GM21360 (cell line): ENCODE measurements around the gene PCDHGC5.

Experiments used
- ATAC-seq: cut with Tn5 transposase; IDR thresholded peaks from one replicate; pipeline ENCODE4 v1.9.1; 2021; ENCODE audit warnings: mild to moderate bottlenecking, moderate library complexity; ENCODE audit not compliant: unreplicated experiment

The PCDHGC5 gene

DNA sequence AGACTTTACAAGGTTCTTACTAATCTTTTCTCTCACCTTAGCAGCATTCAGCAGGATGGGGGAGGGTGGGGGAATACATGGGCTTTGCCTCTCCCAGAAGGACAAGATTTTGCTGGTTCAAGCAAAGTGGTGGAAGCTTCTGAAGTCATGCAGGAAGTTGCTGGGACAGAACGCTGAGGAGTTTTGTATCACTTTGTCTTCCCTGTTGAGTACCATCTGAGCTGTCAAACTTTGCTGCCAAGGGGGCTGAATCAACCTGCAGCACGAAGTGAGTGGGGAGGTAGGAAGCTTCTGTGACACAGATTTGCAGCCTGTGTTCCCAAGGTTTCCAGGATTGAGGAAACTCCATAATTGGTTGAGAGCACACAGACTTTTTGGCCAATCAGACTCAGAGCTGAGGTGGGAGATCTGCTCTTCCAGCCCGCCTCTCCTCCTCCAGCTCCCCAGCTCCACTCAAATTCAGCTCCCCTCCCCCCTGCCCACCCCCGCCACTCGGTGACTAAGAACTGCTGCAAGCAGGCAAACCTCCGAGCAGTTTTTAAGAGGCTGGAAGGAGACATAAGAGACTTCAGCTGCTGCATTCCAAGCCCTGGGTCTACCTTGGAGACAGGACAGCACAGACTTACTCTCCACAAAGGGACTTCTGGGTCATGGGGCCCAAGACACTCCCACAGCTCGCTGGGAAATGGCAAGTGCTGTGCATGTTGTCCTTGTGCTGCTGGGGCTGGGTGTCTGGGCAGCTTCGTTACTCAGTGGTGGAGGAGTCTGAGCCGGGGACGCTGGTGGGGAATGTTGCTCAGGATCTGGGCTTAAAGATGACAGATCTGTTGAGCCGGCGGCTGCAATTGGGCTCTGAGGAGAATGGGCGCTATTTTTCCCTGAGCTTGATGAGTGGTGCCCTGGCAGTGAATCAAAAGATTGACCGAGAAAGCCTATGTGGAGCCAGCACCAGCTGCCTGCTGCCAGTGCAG, at the start of gene PCDHGC5:
Gene PCDHGC5 (plus strand): TSS at position 491 of the 971 bp plus-strand sequence. CDS start 160 bp downstream, at position 651.
- no peak for ATAC-seq

- ATAC-seq, result no peak
Observed at GRCh38 chr5:141439411-141440141, 49.3 kb upstream of the PCDHGC5 start.

DNA sequence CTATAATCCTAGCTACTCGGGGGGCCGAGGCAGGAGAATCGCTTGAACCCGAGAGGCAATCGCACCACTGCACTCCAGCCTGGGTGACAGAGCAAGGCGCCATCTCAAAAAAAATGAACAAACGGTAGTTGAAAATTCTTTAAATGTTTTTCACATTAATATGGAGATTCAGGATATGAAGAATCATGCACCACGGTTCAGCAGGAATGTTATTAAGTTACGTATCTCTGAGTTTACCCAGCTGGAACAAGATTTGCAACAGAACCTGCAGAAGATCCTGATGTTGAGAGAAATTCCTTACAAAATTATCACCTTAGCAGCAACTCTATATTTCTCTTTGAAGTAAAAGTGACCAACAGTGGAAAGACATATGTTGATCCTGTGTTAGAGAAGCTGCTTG, 48.5 kb upstream of the PCDHGC5 start:
- ATAC-seq, result no peak

DNA sequence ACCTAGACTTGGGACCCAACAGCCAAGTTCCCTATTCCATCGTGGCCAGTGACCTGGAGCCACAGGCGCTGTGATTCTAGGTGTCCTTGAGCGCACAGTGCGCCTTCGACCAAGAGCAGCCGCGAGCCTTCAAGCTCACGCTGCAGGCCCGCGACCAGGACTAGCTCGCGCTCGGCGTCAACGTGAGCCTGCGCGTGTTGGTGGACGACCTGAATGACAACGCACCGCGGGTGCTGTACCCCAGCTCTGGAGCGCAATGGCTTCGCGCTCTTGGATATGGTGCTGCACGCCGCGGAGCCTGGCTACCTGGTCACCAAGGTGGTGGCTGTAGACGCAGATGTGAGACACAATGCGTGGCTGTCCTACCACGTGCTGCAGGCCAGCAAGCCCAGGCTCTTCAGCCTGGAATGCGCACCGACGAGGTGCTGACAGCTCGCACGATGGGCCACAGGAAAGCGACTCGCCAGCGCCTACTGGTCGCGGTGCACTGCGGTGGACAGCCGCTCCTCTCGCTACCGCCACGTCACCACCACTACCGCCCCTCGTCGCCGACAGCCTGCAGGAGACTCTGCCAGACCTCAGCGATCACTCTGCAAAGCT, 47.2 kb upstream of the PCDHGC5 start:
- no peak for ATAC-seq

DNA sequence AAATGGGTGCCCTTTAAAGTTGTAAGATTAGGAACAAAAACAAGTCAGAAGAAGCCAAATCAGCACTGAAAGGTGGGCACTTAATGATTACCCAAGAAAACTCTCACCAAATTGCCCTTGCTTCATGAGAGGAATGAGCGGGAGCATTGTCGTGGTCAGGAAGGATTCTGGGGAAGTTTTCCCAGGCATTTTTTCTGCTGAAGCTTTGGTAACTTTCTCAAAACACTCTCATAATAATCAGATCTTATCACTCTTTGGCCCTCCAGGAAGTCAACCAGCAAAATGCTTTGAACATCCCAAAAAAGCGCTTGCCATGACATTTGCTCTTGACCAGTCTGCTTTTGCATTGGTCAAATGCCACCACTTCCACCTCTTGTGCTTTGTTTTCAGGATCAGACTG, 23.5 kb upstream of the PCDHGC5 start:
- no peak for ATAC-seq

DNA sequence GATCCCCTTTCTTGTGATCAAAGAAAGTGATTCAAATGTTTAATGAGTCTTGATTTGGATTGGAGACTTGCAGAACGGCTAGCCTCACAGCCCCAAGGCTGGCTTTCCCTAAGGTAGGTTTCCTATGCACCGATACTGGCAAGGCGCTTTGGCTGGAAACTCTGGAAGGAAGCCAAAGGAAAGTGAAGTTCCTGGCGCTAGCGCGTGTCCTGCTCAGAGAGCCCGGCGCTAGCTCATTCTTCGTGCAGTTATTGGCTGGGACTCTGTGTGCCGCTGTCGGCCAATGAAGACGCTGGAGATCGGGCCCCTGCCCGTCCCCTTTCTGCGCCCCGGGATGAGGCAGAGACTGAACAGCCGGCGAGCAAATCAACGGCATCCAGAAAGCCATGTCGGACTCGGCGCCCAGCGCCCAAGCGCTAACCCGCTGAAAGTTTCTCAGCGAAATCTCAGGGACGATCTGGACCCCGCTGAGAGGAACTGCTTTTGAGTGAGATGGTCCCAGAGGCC, 13.2 kb upstream of the PCDHGC5 start, which contains the start of gene PCDHGC3:
Gene PCDHGC3 (plus strand): TSS at position 342 of the 507 bp plus-strand sequence. CDS start 151 bp downstream, at position 493.
- ATAC-seq, result peak; percentile 97

DNA sequence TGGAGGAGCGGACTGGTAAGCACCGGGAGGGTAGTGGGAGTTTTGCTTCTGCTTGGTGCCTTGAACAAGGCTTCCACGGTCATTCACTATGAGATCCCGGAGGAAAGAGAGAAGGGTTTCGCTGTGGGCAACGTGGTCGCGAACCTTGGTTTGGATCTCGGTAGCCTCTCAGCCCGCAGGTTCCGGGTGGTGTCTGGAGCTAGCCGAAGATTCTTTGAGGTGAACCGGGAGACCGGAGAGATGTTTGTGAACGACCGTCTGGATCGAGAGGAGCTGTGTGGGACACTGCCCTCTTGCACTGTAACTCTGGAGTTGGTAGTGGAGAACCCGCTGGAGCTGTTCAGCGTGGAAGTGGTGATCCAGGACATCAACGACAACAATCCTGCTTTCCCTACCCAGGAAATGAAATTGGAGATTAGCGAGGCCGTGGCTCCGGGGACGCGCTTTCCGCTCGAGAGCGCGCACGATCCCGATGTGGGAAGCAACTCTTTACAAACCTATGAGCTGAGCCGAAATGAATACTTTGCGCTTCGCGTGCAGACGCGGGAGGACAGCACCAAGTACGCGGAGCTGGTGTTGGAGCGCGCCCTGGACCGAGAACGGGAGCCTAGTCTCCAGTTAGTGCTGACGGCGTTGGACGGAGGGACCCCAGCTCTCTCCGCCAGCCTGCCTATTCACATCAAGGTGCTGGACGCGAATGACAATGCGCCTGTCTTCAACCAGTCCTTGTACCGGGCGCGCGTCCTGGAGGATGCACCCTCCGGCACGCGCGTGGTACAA, 12.6 kb upstream of the PCDHGC5 start:
- ATAC-seq, result peak; percentile 29

DNA sequence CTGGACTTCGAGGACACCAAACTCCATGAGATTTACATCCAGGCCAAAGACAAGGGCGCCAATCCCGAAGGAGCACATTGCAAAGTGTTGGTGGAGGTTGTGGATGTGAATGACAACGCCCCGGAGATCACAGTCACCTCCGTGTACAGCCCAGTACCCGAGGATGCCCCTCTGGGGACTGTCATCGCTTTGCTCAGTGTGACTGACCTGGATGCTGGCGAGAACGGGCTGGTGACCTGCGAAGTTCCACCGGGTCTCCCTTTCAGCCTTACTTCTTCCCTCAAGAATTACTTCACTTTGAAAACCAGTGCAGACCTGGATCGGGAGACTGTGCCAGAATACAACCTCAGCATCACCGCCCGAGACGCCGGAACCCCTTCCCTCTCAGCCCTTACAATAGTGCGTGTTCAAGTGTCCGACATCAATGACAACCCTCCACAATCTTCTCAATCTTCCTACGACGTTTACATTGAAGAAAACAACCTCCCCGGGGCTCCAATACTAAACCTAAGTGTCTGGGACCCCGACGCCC, 11.8 kb upstream of the PCDHGC5 start:
- ATAC-seq, result no peak

- ATAC-seq, result no peak
Observed at GRCh38 chr5:141477815-141478214, 11.1 kb upstream of the PCDHGC5 start.

DNA sequence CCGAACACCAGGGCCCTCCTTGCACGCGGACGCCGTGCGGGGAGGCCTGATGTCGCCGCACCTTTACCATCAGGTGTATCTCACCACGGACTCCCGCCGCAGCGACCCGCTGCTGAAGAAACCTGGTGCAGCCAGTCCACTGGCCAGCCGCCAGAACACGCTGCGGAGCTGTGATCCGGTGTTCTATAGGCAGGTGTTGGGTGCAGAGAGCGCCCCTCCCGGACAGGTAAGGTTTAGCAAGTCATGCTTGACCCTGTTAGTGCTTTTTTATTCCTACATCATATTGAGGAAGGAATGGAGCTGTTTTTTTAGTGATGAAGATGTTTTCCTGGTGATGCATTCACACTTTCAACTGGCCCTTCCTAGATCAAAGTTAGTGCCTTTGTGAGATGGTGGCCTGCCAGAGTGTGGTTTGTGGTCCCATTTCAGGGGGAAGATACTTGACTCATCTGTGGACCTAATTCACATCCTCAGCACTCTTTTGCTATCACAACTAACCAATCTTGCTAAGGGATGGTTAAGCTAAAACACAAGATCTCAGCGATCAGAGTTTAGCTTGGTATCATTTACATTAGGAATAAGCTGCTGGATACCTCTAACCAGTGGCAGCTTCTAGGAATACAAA, 10.4 kb upstream of the PCDHGC5 start:
- no peak for ATAC-seq

DNA sequence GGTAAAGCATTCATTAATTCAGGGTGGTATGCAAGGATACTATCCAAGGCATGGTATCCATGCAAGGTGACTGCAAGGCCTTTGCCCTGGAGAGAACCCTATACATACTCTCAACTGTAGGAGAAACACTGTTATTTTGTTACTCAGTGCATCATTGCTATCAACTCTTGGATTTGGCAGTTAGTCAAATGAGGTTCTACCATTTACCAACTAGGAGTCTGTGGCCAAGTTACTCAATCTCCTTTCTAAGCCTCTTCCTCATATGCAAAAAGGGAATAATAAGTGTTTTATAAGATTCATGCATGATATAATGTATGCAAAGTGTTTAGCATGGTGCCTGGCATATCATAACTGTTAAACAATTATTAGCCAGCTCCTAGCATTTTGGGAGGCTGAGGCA, 9.1 kb upstream of the PCDHGC5 start:
- ATAC-seq, result no peak

DNA sequence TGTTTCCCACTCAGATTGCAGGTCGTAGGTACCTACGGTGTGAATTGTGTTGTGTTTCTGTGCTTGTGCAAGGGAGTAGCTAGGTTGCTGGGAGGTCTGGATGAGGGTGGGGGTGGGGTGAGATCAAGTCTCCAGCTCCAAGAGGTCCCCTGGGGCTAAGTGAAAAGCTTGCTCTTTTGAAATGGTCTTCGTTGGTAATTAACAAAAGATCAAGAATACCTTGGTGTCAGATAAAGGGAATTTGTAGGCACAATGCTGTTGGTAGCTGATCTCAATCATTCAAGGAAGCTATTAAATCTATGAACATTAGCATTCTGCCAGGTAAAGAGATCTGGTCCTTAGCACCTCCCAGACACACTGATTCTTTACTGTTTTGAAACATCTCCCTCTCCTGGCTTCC, 5.0 kb upstream of the PCDHGC5 start:
- ATAC-seq, result no peak

- ATAC-seq, result no peak
Observed at GRCh38 chr5:141484310-141484640, 4.6 kb upstream of the PCDHGC5 start.

- no peak for ATAC-seq
Observed at GRCh38 chr5:141484641-141485311, 4.1 kb upstream of the PCDHGC5 start, which contains the start of gene PCDHGC4. TSS of gene PCDHGC4 (plus strand) at chr5:141485030. CDS start at chr5:141485174, 144 bp downstream.

- ATAC-seq, result no peak
Observed at GRCh38 chr5:141485321-141486055, 3.4 kb upstream of the PCDHGC5 start.

DNA sequence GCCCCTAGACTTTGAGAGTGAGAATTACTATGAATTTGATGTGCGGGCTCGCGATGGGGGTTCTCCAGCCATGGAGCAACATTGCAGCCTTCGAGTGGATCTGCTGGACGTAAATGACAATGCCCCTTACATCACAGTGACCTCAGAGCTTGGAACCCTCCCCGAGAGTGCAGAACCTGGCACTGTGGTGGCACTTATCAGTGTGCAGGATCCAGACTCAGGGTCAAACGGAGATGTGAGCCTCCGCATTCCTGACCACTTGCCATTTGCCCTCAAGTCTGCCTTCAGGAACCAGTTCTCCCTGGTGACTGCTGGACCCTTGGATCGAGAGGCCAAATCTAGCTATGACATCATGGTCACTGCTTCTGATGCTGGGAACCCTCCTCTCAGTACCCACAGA, 2.8 kb upstream of the PCDHGC5 start:
- ATAC-seq, result no peak

DNA sequence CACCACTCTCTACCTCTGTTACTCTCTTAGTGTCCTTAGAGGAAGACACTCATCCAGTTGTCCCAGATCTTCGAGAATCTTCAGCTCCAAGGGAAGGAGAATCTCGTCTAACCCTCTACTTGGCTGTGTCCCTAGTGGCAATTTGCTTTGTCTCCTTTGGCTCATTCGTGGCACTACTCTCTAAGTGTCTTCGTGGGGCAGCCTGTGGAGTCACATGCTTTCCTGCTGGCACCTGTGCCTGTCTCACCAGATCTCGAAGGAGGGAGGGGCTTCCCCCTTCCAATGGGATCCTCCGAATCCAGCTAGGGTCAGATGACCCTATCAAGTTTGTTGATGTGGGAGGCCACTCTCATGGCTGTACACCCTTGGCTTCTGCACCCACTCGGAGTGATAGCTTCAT, 1.8 kb upstream of the PCDHGC5 start:
- no peak for ATAC-seq

- ATAC-seq, result no peak
Observed at GRCh38 chr5:141489841-141490240, 960 bp downstream of the PCDHGC5 start.
